Stimulated activated effector memory CD8-positive, alpha-beta T cell treated with anti-CD3 and anti-CD28 coated beads, Interleukin-12 subunit alpha, Interleukin-12 subunit beta, amount 100 ng/mL, for 72 hours (primary cell): ENCODE measurements around the gene AGAP1.

Experiments
- ATAC-seq: fragments of 150-1000 bp; cut with Tn5 transposase; 2 replicates; pipeline ENCODE4 v1.10.0; 2021
- DNase-seq, 2 donors: peaks; one replicate each; pipeline ENCODE4 v3.0.0; 2021 to 2022; ENCODE audit warnings: low spot score in 2 of 2
- H3K27ac Mint-ChIP-seq: one replicate; pipeline ENCODE4 v1.8.0; 2022; ENCODE audit warnings: mild to moderate bottlenecking, mixed read lengths
- H3K36me3 Mint-ChIP-seq: one replicate; pipeline ENCODE4 v1.8.0; 2022; ENCODE audit warnings: mild to moderate bottlenecking, mixed read lengths
- H3K4me1 Mint-ChIP-seq: one replicate; pipeline ENCODE4 v1.8.0; 2022; ENCODE audit warnings: mixed read lengths
- H3K4me3 Mint-ChIP-seq: one replicate; pipeline ENCODE4 v1.8.0; 2022; ENCODE audit warnings: mild to moderate bottlenecking, mixed read lengths
- H3K9me3 Mint-ChIP-seq: one replicate; pipeline ENCODE4 v1.8.0; 2022; ENCODE audit warnings: mixed read lengths

The AGAP1 gene

GRCh38 chr2:235542733-235543127 is 48.9 kb downstream of the AGAP1 start:
- Mint-ChIP-seq H3K9me3 (no peaks in the 10 kb centered on the region), H3K4me1 (peaks cover 12% of the 10 kb centered on the region), H3K27ac (no peak overlapping the region), H3K36me3 (no peaks in the 10 kb centered on the region), H3K4me3 (no peak overlapping the region)
- ATAC-seq (no peak), DNase-seq (no peak)

GRCh38 chr2:235543128-235543750 is 49.4 kb downstream of the AGAP1 start:
- H3K36me3 Mint-ChIP-seq: no peaks in the 10 kb centered on the region
- H3K4me1 Mint-ChIP-seq: peaks cover 12% of the 10 kb centered on the region
- DNase-seq (no peak), ATAC-seq (peak; percentile 89)
- no peak overlapping the region for H3K27ac Mint-ChIP-seq
- H3K9me3 Mint-ChIP-seq: no peaks in the 10 kb centered on the region
- no peak overlapping the region for H3K4me3 Mint-ChIP-seq

GRCh38 chr2:235543851-235544688 is 50.2 kb downstream of the AGAP1 start:
- Mint-ChIP-seq H3K4me1 (peaks cover 12% of the 10 kb centered on the region), H3K4me3 (no peak overlapping the region), H3K36me3 (no peaks in the 10 kb centered on the region), H3K9me3 (no peaks in the 10 kb centered on the region), H3K27ac (no peak overlapping the region)
- DNase-seq: no peak
- ATAC-seq: no peak

GRCh38 chr2:235544689-235544969 is 50.8 kb downstream of the AGAP1 start:
- no peak overlapping the region for H3K4me3 Mint-ChIP-seq
- ATAC-seq (no peak), DNase-seq (no peak)
- H3K27ac Mint-ChIP-seq: no peak overlapping the region
- no peaks in the 10 kb centered on the region for H3K9me3 Mint-ChIP-seq
- no peaks in the 10 kb centered on the region for H3K36me3 Mint-ChIP-seq
- peaks cover 13% of the 10 kb centered on the region for H3K4me1 Mint-ChIP-seq

GRCh38 chr2:235545339-235546150 is 51.7 kb downstream of the AGAP1 start:
- Mint-ChIP-seq H3K4me1 (peaks cover 22% of the 10 kb centered on the region), H3K36me3 (no peaks in the 10 kb centered on the region), H3K4me3 (no peak overlapping the region), H3K9me3 (no peaks in the 10 kb centered on the region), H3K27ac (no peak overlapping the region)
- ATAC-seq (no peak), DNase-seq (no peak)

- DNase-seq (no peak), ATAC-seq (no peak)
- Mint-ChIP-seq H3K4me1 (peaks cover 22% of the 10 kb centered on the region), H3K36me3 (no peaks in the 10 kb centered on the region), H3K4me3 (no peak overlapping the region), H3K27ac (no peak overlapping the region), H3K9me3 (no peaks in the 10 kb centered on the region)
These were observed 52.2 kb downstream of the AGAP1 start for GRCh38 chr2:235546151-235546435.

- H3K36me3 Mint-ChIP-seq: no peaks in the 10 kb centered on the region
- H3K27ac Mint-ChIP-seq: no peak overlapping the region
- no peak for DNase-seq
- ATAC-seq: no peak
- no peak overlapping the region for H3K4me3 Mint-ChIP-seq
- H3K9me3 Mint-ChIP-seq: no peaks in the 10 kb centered on the region
- H3K4me1 Mint-ChIP-seq: peaks cover 22% of the 10 kb centered on the region
These were observed 52.6 kb downstream of the AGAP1 start for GRCh38 chr2:235546436-235546835.

GRCh38 chr2:235549735-235550377 is 56.0 kb downstream of the AGAP1 start:
- no peaks in the 10 kb centered on the region for H3K36me3 Mint-ChIP-seq
- no peak overlapping the region for H3K4me3 Mint-ChIP-seq
- no peak overlapping the region for H3K27ac Mint-ChIP-seq
- H3K9me3 Mint-ChIP-seq: no peaks in the 10 kb centered on the region
- ATAC-seq: no peak
- no peak for DNase-seq
- H3K4me1 Mint-ChIP-seq: peaks cover 33% of the 10 kb centered on the region

- Mint-ChIP-seq H3K9me3 (no peaks in the 10 kb centered on the region), H3K27ac (no peak overlapping the region), H3K4me1 (peaks cover 37% of the 10 kb centered on the region), H3K36me3 (no peaks in the 10 kb centered on the region), H3K4me3 (no peak overlapping the region)
- ATAC-seq (no peak), DNase-seq (no peak)
These were observed 56.5 kb downstream of the AGAP1 start for GRCh38 chr2:235550378-235550760.

- Mint-ChIP-seq H3K4me1 (peaks cover 36% of the 10 kb centered on the region), H3K36me3 (no peaks in the 10 kb centered on the region), H3K4me3 (no peak overlapping the region), H3K27ac (no peak overlapping the region), H3K9me3 (no peaks in the 10 kb centered on the region)
- DNase-seq: no peak
- ATAC-seq: no peak
These were observed 57.1 kb downstream of the AGAP1 start for GRCh38 chr2:235550946-235551345.

- no peak overlapping the region for H3K4me3 Mint-ChIP-seq
- no peak overlapping the region for H3K27ac Mint-ChIP-seq
- H3K36me3 Mint-ChIP-seq: no peaks in the 10 kb centered on the region
- H3K9me3 Mint-ChIP-seq: no peaks in the 10 kb centered on the region
- DNase-seq (no peak), ATAC-seq (no peak)
- peaks cover 36% of the 10 kb centered on the region for H3K4me1 Mint-ChIP-seq
These were observed 58.1 kb downstream of the AGAP1 start for GRCh38 chr2:235551965-235552364.

GRCh38 chr2:235552671-235553070 is 58.8 kb downstream of the AGAP1 start:
- H3K9me3 Mint-ChIP-seq: no peaks in the 10 kb centered on the region

GRCh38 chr2:235553291-235553690 is 59.4 kb downstream of the AGAP1 start:
- H3K36me3 Mint-ChIP-seq: no peaks in the 10 kb centered on the region
- no peak overlapping the region for H3K4me3 Mint-ChIP-seq
- H3K4me1 Mint-ChIP-seq: peaks cover 44% of the 10 kb centered on the region
- DNase-seq (no peak), ATAC-seq (no peak)
- no peak overlapping the region for H3K27ac Mint-ChIP-seq
- H3K9me3 Mint-ChIP-seq: no peaks in the 10 kb centered on the region

More at GRCh38 chr2:235552671-235553070, 58.8 kb downstream of the AGAP1 start:
- H3K4me3 Mint-ChIP-seq: no peak overlapping the region
- DNase-seq (no peak), ATAC-seq (peak; percentile 34)
- no peaks in the 10 kb centered on the region for H3K36me3 Mint-ChIP-seq
- H3K27ac Mint-ChIP-seq: no peak overlapping the region
- H3K4me1 Mint-ChIP-seq: peaks cover 38% of the 10 kb centered on the region

GRCh38 chr2:235553696-235554100 is 59.9 kb downstream of the AGAP1 start:
- H3K4me1 Mint-ChIP-seq: peaks cover 45% of the 10 kb centered on the region
- DNase-seq: no peak
- no peak overlapping the region for H3K4me3 Mint-ChIP-seq
- no peak overlapping the region for H3K27ac Mint-ChIP-seq
- no peaks in the 10 kb centered on the region for H3K9me3 Mint-ChIP-seq
- H3K36me3 Mint-ChIP-seq: no peaks in the 10 kb centered on the region
- ATAC-seq: no peak

GRCh38 chr2:235554385-235554784 is 60.5 kb downstream of the AGAP1 start:
- Mint-ChIP-seq H3K4me1 (peaks cover 45% of the 10 kb centered on the region), H3K9me3 (no peaks in the 10 kb centered on the region), H3K36me3 (no peaks in the 10 kb centered on the region), H3K27ac (no peak overlapping the region), H3K4me3 (no peak overlapping the region)
- ATAC-seq (no peak), DNase-seq (no peak)
